Keratinocyte (primary cell): ENCODE measurements around the gene PARD3B. TPM values are rescaled to one million over a fixed set of nuclear protein-coding genes. Genes with fewer than 3 reads are reported as not detected.

Source experiments
- DNase-seq: peaks from one replicate; pipeline ENCODE4 v3.0.0-alpha.2; 2011; ENCODE audit warnings: low read depth, missing footprints, low spot score
- FAIRE-seq: peaks from 2 replicates; lab custom pipeline; 2011; peaks lifted over from hg19 to GRCh38; lab: Jason Lieb, UNC
- H2AFZ ChIP-seq: 2 replicates; pipeline ENCODE4 v1.6.0; 2012; ENCODE audit warnings: low read length, control low read depth, inconsistent platforms; ENCODE audit not compliant: control insufficient read depth
- H3K27ac ChIP-seq: 2 replicates; pipeline ENCODE4 v1.5.1; 2011; ENCODE audit warnings: low read length; ENCODE audit not compliant: control insufficient read depth, insufficient read depth
- H3K27me3 ChIP-seq: 3 replicates; pipeline ENCODE4 v1.6.0; 2011; ENCODE audit warnings: low read length; ENCODE audit not compliant: control insufficient read depth, insufficient read depth; ENCODE audit errors: extremely low read depth
- H3K36me3 ChIP-seq, 2 experiments: 2 replicates in 1 of 2; 3 replicates in 1 of 2; pipeline ENCODE4 v1.5.1; 2011; ENCODE audit warnings: low read length in 2 of 2, mild to moderate bottlenecking in 1 of 2; ENCODE audit not compliant: control insufficient read depth in 2 of 2, insufficient read depth in 2 of 2; ENCODE audit errors: extremely low read depth in 1 of 2
- H3K4me1 ChIP-seq: 3 replicates; pipeline ENCODE4 v1.5.1; 2011; ENCODE audit warnings: low read length; ENCODE audit not compliant: control insufficient read depth, insufficient read depth; ENCODE audit errors: extremely low read depth
- H3K4me2 ChIP-seq: 3 replicates; pipeline ENCODE4 v1.6.0; 2011; ENCODE audit warnings: low read depth, low read length; ENCODE audit not compliant: control insufficient read depth, insufficient read depth; ENCODE audit errors: extremely low read depth
- H3K4me3 ChIP-seq, 3 experiments: fragments of 200-600 bp in 1 of 3; sonication (generic) in 1 of 3; 2 replicates in 2 of 3; 3 replicates in 1 of 3; pipeline ENCODE4 v1.5.1; 2011 to 2016; ENCODE audit warnings: low read length in 3 of 3, mild to moderate bottlenecking in 3 of 3, control low read depth in 2 of 3, inconsistent platforms in 1 of 3, low read depth in 1 of 3, mixed read lengths in 1 of 3, mixed run types in 1 of 3, moderate library complexity in 1 of 3; ENCODE audit not compliant: control insufficient read depth in 2 of 3, insufficient read depth in 2 of 3; ENCODE audit errors: extremely low read depth in 1 of 3
- H3K79me2 ChIP-seq: 2 replicates; pipeline ENCODE4 v1.6.0; 2012; ENCODE audit warnings: low read length; ENCODE audit not compliant: control insufficient read depth, insufficient read depth
- H3K9ac ChIP-seq: 3 replicates; pipeline ENCODE4 v1.6.0; 2011; ENCODE audit warnings: low read length; ENCODE audit not compliant: control insufficient read depth, insufficient read depth; ENCODE audit errors: extremely low read depth
- H3K9me1 ChIP-seq: 3 replicates; pipeline ENCODE4 v1.6.0; 2011; ENCODE audit warnings: low read length; ENCODE audit not compliant: control insufficient read depth, insufficient read depth; ENCODE audit errors: extremely low read depth
- H3K9me3 ChIP-seq: 2 replicates; pipeline ENCODE4 v1.5.1; 2012; ENCODE audit warnings: low read depth, low read length; ENCODE audit not compliant: control insufficient read depth
- H4K20me1 ChIP-seq: 3 replicates; pipeline ENCODE4 v1.6.0; 2011; ENCODE audit warnings: low read length; ENCODE audit not compliant: control insufficient read depth, insufficient read depth; ENCODE audit errors: extremely low read depth
- EZH2 ChIP-seq: IDR thresholded peaks from one replicate; pipeline ENCODE4 v1.6.1; 2012; ENCODE audit warnings: inconsistent platforms, mild to moderate bottlenecking, low read length, moderate library complexity
- dilution Hi-C: fragments of 300-500 bp; cut with MboI; formaldehyde crosslinking; loops from one replicate; pipeline ENCODE4 v1.7.0; 2020; ENCODE audit warnings: low sequenced_read_pairs; ENCODE audit not compliant: extremely low pct_ligation_motif_present
- polyA plus RNA-seq, 5 experiments: library from polyadenylated mRNA; depleted of rRNA in 3 of 5; stranded (reverse) in 3 of 5; stranded (forward) in 1 of 5; unstranded in 1 of 5; fragments of >200 nt; gene quantifications; 1 replicate in 1 of 5; 2 replicates in 3 of 5; 3 replicates in 1 of 5; pipeline versions ENCODE4 v1.2.1 to v1.2.3, GENCODE V29; 2011 to 2012; ENCODE audit warnings: missing spikeins in 2 of 5, low read depth in 1 of 5, low replicate concordance in 1 of 5
- TF ChIP-seq, protein P1 (sequence below), 3 experiments: IDR thresholded peaks in 1 of 3; conservative IDR thresholded peaks in 1 of 3; optimal IDR thresholded peaks in 1 of 3; 2 replicates in 2 of 3; 3 replicates in 1 of 3; pipeline versions ENCODE3 to v1.5.1; 2011; ENCODE audit warnings: low read length in 3 of 3, mild to moderate bottlenecking in 3 of 3, moderate library complexity in 2 of 3, control low read depth in 1 of 3, inconsistent platforms in 1 of 3; ENCODE audit not compliant: insufficient read depth in 2 of 3; ENCODE audit errors: extremely low read depth in 1 of 3

PARD3B gene
- polyA plus RNA-seq, 1 donor (not counting 4 experiments of a cell fraction or from before 2014, with no cell fraction given): 1.2 TPM

GRCh38 chr2:204888222-204888621 lies 342.9 kb downstream of the PARD3B start:
- no peaks in the 10 kb centered on the region for H3K9me1 ChIP-seq
- FAIRE-seq: no peak
- H3K79me2 ChIP-seq: no peaks in the 10 kb centered on the region
- H3K4me1 ChIP-seq: peaks cover 6% of the 10 kb centered on the region
- no peak overlapping the region for H2AFZ ChIP-seq
- DNase-seq: no peak
- no peak overlapping the region for H3K4me2 ChIP-seq
- dilution Hi-C loops: no loop called here
- H3K9ac ChIP-seq: no peak overlapping the region
- H3K27ac ChIP-seq: no peak overlapping the region
- no peak overlapping the region for H3K4me3 ChIP-seq
- H3K36me3 ChIP-seq: no peaks in the 10 kb centered on the region
- no peaks in the 10 kb centered on the region for H4K20me1 ChIP-seq
- TF ChIP-seq EZH2: no peak
- TF ChIP-seq, protein P1, sequence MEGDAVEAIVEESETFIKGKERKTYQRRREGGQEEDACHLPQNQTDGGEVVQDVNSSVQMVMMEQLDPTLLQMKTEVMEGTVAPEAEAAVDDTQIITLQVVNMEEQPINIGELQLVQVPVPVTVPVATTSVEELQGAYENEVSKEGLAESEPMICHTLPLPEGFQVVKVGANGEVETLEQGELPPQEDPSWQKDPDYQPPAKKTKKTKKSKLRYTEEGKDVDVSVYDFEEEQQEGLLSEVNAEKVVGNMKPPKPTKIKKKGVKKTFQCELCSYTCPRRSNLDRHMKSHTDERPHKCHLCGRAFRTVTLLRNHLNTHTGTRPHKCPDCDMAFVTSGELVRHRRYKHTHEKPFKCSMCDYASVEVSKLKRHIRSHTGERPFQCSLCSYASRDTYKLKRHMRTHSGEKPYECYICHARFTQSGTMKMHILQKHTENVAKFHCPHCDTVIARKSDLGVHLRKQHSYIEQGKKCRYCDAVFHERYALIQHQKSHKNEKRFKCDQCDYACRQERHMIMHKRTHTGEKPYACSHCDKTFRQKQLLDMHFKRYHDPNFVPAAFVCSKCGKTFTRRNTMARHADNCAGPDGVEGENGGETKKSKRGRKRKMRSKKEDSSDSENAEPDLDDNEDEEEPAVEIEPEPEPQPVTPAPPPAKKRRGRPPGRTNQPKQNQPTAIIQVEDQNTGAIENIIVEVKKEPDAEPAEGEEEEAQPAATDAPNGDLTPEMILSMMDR (optimal IDR thresholded peaks at IDR 0.05 in 1 of 3, IDR thresholded peaks at IDR 0.05 in 1 of 3, conservative IDR thresholded peaks at IDR 0.05 in 1 of 3; ENCODE audit: extremely low read depth in 1 of 3, insufficient read depth in 2 of 3, low read length in 3 of 3): no peak
- H3K27me3 ChIP-seq: no peaks in the 10 kb centered on the region
- H3K9me3 ChIP-seq: no peaks in the 10 kb centered on the region

DNA sequence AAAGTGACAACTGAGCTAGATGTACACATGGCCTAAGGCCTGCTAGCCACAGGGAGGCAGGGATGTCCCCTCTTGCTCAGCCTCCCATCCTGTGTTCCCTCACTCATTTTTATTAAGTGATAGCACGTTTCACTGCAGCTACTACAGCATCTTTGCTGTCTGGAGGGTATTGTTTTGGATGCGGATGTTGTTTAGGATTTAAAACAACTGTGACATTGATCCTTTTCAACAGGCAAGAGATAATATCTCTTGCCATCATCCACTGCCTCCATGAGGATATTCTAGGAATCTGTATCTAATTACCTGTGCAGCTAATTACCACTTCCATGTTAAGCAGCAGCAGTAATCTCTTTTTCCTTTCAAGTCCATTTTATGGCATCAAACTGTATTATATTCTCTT lies 345.4 kb downstream of the PARD3B start:
- dilution Hi-C loops: no loop called here
- no peaks in the 10 kb centered on the region for H3K36me3 ChIP-seq
- no peak overlapping the region for H3K9ac ChIP-seq
- H3K27ac ChIP-seq: no peak overlapping the region
- no peaks in the 10 kb centered on the region for H3K79me2 ChIP-seq
- no peak for FAIRE-seq
- no peak overlapping the region for H2AFZ ChIP-seq
- no peak overlapping the region for H3K4me2 ChIP-seq
- no peaks in the 10 kb centered on the region for H3K9me3 ChIP-seq
- no peak for DNase-seq
- no peaks in the 10 kb centered on the region for H3K27me3 ChIP-seq
- no peaks in the 10 kb centered on the region for H4K20me1 ChIP-seq
- peaks cover 7% of the 10 kb centered on the region for H3K4me1 ChIP-seq
- TF ChIP-seq EZH2: no peak
- TF ChIP-seq, protein P1 (optimal IDR thresholded peaks at IDR 0.05 in 1 of 3, IDR thresholded peaks at IDR 0.05 in 1 of 3, conservative IDR thresholded peaks at IDR 0.05 in 1 of 3; ENCODE audit: extremely low read depth in 1 of 3, insufficient read depth in 2 of 3, low read length in 3 of 3): no peak
- H3K9me1 ChIP-seq: no peaks in the 10 kb centered on the region
- H3K4me3 ChIP-seq: no peak overlapping the region
